SK-N-SH (cell line): Measurements from ENCODE around the gene TCP11L2. TPM values are rescaled to one million over a fixed set of nuclear protein-coding genes. Genes with fewer than 3 reads are reported as not detected.

ENCODE experiments used
- CTCF ChIA-PET: fragments of 300-600, 350-600 bp; formaldehyde crosslinking; extraction: SDS; loops from one replicate; lab custom pipeline; 2021; lab: Yijun Ruan, JAX
- POLR2A ChIA-PET: fragments of 350-600 bp; sonication (Branson Sonifier 250); formaldehyde crosslinking; extraction: SDS; loops from one replicate; lab custom pipeline; 2020; ENCODE audit warnings: antibody characterized with exemption, inconsistent platforms; lab: Yijun Ruan, JAX
- DNase-seq: peaks from one replicate; pipeline ENCODE4 v3.0.0; 2012
- H2AFZ ChIP-seq: fragments of 200-600 bp; sonication (generic); 2 replicates; pipeline ENCODE4 v1.8.1; 2016; ENCODE audit warnings: antibody characterized with exemption, mild to moderate bottlenecking, low read depth
- H3F3A ChIP-seq: fragments of 200-600 bp; sonication (generic); replicated peaks from 2 replicates; pipeline ENCODE3; 2016; ENCODE audit warnings: antibody characterized with exemption, mild to moderate bottlenecking; ENCODE audit not compliant: insufficient read depth
- H3K27ac ChIP-seq, 2 experiments: fragments of 200-500 bp in 1 of 2; fragments of 200-600 bp in 1 of 2; sonication (Bioruptor generic) in 1 of 2; sonication (generic), shearing (Covaris generic) in 1 of 2; 2 replicates each; pipeline versions ENCODE4 v1.5.1 to v1.6.1; 2014 to 2016; ENCODE audit warnings: low read depth in 2 of 2, inconsistent platforms in 1 of 2, low read length in 1 of 2, mild to moderate bottlenecking in 1 of 2, mixed read lengths in 1 of 2
- H3K27me3 ChIP-seq: fragments of 200-600 bp; sonication (generic), shearing (Covaris generic); 2 replicates; pipeline ENCODE4 v1.6.1; 2016; ENCODE audit warnings: mixed run types; ENCODE audit not compliant: insufficient read depth
- H3K36me3 ChIP-seq, 2 experiments: fragments of 200-500 bp in 1 of 2; fragments of 200-600 bp in 1 of 2; sonication (Bioruptor generic) in 1 of 2; sonication (generic) in 1 of 2; replicated peaks in 1 of 2; 2 replicates each; pipeline versions ENCODE3 to v1.5.1; 2014 to 2016; ENCODE audit warnings: low read length in 1 of 2, mild to moderate bottlenecking in 1 of 2; ENCODE audit not compliant: insufficient read depth in 2 of 2, control insufficient read depth in 1 of 2
- H3K4me1 ChIP-seq, 2 experiments: fragments of 200-500 bp in 1 of 2; fragments of 200-600 bp in 1 of 2; sonication (Bioruptor generic) in 1 of 2; sonication (generic), shearing (Covaris generic) in 1 of 2; 2 replicates each; pipeline versions ENCODE4 v1.5.1 to v1.6.1; 2014 to 2016; ENCODE audit warnings: low read depth in 1 of 2, low read length in 1 of 2, mixed run types in 1 of 2; ENCODE audit not compliant: insufficient read depth in 2 of 2, control insufficient read depth in 1 of 2
- H3K4me2 ChIP-seq: fragments of 200-600 bp; sonication (generic), shearing (Covaris generic); 2 replicates; pipeline ENCODE4 v1.6.1; 2017; ENCODE audit warnings: mixed run types
- H3K4me3 ChIP-seq, 2 experiments: fragments of 200-500 bp in 1 of 2; fragments of 200-600 bp in 1 of 2; sonication (Bioruptor generic) in 1 of 2; sonication (generic), shearing (Covaris generic) in 1 of 2; 2 replicates each; pipeline versions ENCODE4 v1.5.1 to v1.8.1; 2014 to 2016; ENCODE audit warnings: low read depth in 2 of 2, inconsistent platforms in 1 of 2, low read length in 1 of 2, mild to moderate bottlenecking in 1 of 2, mixed read lengths in 1 of 2, moderate library complexity in 1 of 2
- H3K79me2 ChIP-seq: fragments of 200-600 bp; sonication (generic); 2 replicates; pipeline ENCODE4 v1.8.1; 2017; ENCODE audit warnings: mild to moderate bottlenecking; ENCODE audit not compliant: insufficient read depth
- H3K9ac ChIP-seq: fragments of 200-600 bp; sonication (generic); 2 replicates; pipeline ENCODE4 v1.6.1; 2017; ENCODE audit warnings: mixed run types
- H3K9me2 ChIP-seq: fragments of 200-600 bp; sonication (generic); 2 replicates; pipeline ENCODE4 v1.6.1; 2017; ENCODE audit warnings: mixed run types
- H3K9me3 ChIP-seq: fragments of 200-600 bp; sonication (generic); 2 replicates; pipeline ENCODE4 v1.6.1; 2017; ENCODE audit warnings: mixed run types, mild to moderate bottlenecking, moderate library complexity
- H4K20me1 ChIP-seq: fragments of 200-600 bp; sonication (generic); 2 replicates; pipeline ENCODE4 v1.6.1; 2017; ENCODE audit warnings: mild to moderate bottlenecking, mixed run types; ENCODE audit not compliant: insufficient read depth
- ELF1 ChIP-seq: IDR thresholded peaks from 2 replicates; pipeline ENCODE4 v1.4.0; 2012
- EP300 ChIP-seq, 2 experiments: IDR thresholded peaks; 2 replicates each; pipeline versions ENCODE4 v1.4.0 to v1.6.1; 2012; ENCODE audit warnings: borderline replicate concordance in 1 of 2, low read depth in 1 of 2, low read length in 1 of 2
- NRF1 ChIP-seq: IDR thresholded peaks from 2 replicates; pipeline ENCODE4 v1.6.1; 2012; ENCODE audit warnings: low read depth, mild to moderate bottlenecking, low read length
- RAD21 ChIP-seq: IDR thresholded peaks from 2 replicates; pipeline ENCODE4 v1.6.1; 2012; ENCODE audit warnings: mild to moderate bottlenecking, low read length
- RCOR1 ChIP-seq: fragments of 150-350 bp; IDR thresholded peaks from 2 replicates; pipeline ENCODE4 v1.6.1; 2017; ENCODE audit warnings: antibody characterized with exemption, low read length
- RFX5 ChIP-seq: IDR thresholded peaks from 2 replicates; pipeline ENCODE4 v1.6.1; 2012; ENCODE audit warnings: mild to moderate bottlenecking, improper control_type of control experiment, low read length
- SIN3A ChIP-seq: IDR thresholded peaks from 2 replicates; pipeline ENCODE4 v1.6.1; 2012; ENCODE audit warnings: low read depth, mild to moderate bottlenecking, low read length, moderate library complexity, borderline replicate concordance
- TAF1 ChIP-seq: IDR thresholded peaks from 2 replicates; pipeline ENCODE4 v1.6.1; 2012; ENCODE audit warnings: low read depth, mild to moderate bottlenecking, low read length, moderate library complexity, borderline replicate concordance
- WGBS: methylation state at CpG from one replicate; pipeline ENCODE4 v1.1.6; 2017; ENCODE audit warnings: low lambda C conversion rate; 5-methylcytosine and 5-hydroxymethylcytosine counted together
- polyA plus RNA-seq, 3 experiments: library from polyadenylated mRNA; depleted of rRNA; stranded (reverse); fragments of >200 nt; gene quantifications; 2 replicates each; pipeline ENCODE4 v1.2.3, GENCODE V29; 2012
- TF ChIP-seq, protein P1 (sequence below): IDR thresholded peaks from 2 replicates; pipeline ENCODE4 v1.4.0; 2012; ENCODE audit warnings: low read depth
- TF ChIP-seq, protein P2 (sequence below): IDR thresholded peaks from 2 replicates; pipeline ENCODE4; 2012
- TF ChIP-seq, protein P3 (sequence below): fragments of 150-350 bp; IDR thresholded peaks from 2 replicates; pipeline ENCODE4 v1.6.1; 2017; ENCODE audit warnings: antibody characterized with exemption, low read length, low read depth, borderline replicate concordance
- TF ChIP-seq, protein P4 (sequence below): IDR thresholded peaks from 2 replicates; pipeline ENCODE4 v1.4.0; 2012; ENCODE audit warnings: low read depth, borderline replicate concordance
- TF ChIP-seq, protein P5 (sequence below): fragments of 150-350 bp; IDR thresholded peaks from 2 replicates; pipeline ENCODE4 v1.6.1; 2016; ENCODE audit warnings: mild to moderate bottlenecking, low read depth, low read length
- TF ChIP-seq, protein P6 (sequence below): IDR thresholded peaks from 2 replicates; pipeline ENCODE4 v1.4.0; 2012; ENCODE audit warnings: low read depth, borderline replicate concordance
- TF ChIP-seq, protein P7 (sequence below): fragments of 200-600 bp; sonication (generic); IDR thresholded peaks from 2 replicates; pipeline ENCODE4 v1.6.1; 2017; ENCODE audit warnings: antibody characterized with exemption, mild to moderate bottlenecking, moderate library complexity

TCP11L2 gene
- polyA plus RNA-seq, 1 of the 3 experiments (the other 2 are of a cell fraction): 4.0 TPM

DNA sequence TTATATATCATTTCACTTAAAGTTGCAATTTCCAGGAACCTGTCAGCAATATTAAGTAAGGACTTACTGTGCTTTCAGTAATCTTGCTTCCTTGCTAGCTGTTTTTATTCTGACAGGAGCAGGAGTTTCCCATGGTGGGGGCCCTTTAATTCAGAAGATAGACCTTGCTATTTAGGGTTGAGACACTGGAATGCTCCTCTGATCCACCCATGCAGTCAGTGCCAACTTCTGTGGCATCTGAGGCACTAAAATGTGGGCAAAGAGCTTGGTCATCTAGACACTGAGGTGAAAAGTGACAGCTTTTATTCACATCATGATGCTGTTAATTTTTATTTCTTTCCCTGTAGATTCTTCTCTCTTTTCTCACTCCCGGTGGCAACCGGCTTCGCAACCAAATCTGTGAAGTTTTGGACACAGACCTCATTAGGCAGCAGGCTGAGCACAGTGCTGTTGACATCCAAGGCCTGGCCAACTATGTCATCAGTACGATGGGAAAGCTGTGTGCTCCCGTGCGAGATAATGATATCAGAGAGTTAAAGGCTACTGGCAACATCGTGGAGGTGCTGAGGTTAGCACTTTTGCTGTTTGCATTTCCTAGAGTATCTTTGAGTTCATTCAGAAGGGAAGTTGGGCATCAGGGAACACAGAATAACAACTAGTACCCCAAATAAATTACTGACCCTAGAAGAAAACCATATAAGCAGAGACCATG lies 18.8 kb downstream of the TCP11L2 start:
- WGBS: 76% methylated on average over 7 of the region's 7 CpGs

More for the DNA sequence above, 18.8 kb downstream of the TCP11L2 start:
- H3K9me3 ChIP-seq: no peaks in the 10 kb centered on the region
- no peak overlapping the region for H3K4me2 ChIP-seq
- ChIA-PET CTCF (interaction anchor here (1.0 to 1.6 kb wide), 4 partner anchors 16 to 598 kb away, joined by 3 read pairs; no protein-coding TSS in a partner anchor), POLR2A (no interaction called here)
- peaks cover 12 to 28% of the 10 kb centered on the region in 2 experiments for H3K36me3 ChIP-seq
- TF ChIP-seq, protein P1, sequence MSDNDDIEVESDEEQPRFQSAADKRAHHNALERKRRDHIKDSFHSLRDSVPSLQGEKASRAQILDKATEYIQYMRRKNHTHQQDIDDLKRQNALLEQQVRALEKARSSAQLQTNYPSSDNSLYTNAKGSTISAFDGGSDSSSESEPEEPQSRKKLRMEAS: no peak
- TF ChIP-seq RCOR1 (no peak), SIN3A (no peak), TAF1 (no peak), NRF1 (no peak), RFX5 (no peak), EP300 (IDR thresholded peaks at IDR 0.05; ENCODE audit: borderline replicate concordance in 1 of 2, low read depth in 1 of 2, low read length in 1 of 2) (no peak), ELF1 (no peak), RAD21 (no peak)
- TF ChIP-seq, protein P2, sequence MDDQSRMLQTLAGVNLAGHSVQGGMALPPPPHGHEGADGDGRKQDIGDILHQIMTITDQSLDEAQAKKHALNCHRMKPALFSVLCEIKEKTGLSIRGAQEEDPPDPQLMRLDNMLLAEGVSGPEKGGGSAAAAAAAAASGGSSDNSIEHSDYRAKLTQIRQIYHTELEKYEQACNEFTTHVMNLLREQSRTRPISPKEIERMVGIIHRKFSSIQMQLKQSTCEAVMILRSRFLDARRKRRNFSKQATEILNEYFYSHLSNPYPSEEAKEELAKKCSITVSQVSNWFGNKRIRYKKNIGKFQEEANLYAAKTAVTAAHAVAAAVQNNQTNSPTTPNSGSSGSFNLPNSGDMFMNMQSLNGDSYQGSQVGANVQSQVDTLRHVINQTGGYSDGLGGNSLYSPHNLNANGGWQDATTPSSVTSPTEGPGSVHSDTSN: no peak
- TF ChIP-seq, protein P3, sequence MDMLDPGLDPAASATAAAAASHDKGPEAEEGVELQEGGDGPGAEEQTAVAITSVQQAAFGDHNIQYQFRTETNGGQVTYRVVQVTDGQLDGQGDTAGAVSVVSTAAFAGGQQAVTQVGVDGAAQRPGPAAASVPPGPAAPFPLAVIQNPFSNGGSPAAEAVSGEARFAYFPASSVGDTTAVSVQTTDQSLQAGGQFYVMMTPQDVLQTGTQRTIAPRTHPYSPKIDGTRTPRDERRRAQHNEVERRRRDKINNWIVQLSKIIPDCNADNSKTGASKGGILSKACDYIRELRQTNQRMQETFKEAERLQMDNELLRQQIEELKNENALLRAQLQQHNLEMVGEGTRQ: no peak
- TF ChIP-seq, protein P4, sequence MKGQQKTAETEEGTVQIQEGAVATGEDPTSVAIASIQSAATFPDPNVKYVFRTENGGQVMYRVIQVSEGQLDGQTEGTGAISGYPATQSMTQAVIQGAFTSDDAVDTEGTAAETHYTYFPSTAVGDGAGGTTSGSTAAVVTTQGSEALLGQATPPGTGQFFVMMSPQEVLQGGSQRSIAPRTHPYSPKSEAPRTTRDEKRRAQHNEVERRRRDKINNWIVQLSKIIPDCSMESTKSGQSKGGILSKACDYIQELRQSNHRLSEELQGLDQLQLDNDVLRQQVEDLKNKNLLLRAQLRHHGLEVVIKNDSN: no peak
- TF ChIP-seq, protein P5, sequence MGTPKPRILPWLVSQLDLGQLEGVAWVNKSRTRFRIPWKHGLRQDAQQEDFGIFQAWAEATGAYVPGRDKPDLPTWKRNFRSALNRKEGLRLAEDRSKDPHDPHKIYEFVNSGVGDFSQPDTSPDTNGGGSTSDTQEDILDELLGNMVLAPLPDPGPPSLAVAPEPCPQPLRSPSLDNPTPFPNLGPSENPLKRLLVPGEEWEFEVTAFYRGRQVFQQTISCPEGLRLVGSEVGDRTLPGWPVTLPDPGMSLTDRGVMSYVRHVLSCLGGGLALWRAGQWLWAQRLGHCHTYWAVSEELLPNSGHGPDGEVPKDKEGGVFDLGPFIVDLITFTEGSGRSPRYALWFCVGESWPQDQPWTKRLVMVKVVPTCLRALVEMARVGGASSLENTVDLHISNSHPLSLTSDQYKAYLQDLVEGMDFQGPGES: no peak
- TF ChIP-seq, protein P6, sequence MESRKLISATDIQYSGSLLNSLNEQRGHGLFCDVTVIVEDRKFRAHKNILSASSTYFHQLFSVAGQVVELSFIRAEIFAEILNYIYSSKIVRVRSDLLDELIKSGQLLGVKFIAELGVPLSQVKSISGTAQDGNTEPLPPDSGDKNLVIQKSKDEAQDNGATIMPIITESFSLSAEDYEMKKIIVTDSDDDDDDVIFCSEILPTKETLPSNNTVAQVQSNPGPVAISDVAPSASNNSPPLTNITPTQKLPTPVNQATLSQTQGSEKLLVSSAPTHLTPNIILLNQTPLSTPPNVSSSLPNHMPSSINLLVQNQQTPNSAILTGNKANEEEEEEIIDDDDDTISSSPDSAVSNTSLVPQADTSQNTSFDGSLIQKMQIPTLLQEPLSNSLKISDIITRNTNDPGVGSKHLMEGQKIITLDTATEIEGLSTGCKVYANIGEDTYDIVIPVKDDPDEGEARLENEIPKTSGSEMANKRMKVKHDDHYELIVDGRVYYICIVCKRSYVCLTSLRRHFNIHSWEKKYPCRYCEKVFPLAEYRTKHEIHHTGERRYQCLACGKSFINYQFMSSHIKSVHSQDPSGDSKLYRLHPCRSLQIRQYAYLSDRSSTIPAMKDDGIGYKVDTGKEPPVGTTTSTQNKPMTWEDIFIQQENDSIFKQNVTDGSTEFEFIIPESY: no peak
- TF ChIP-seq, protein P7, sequence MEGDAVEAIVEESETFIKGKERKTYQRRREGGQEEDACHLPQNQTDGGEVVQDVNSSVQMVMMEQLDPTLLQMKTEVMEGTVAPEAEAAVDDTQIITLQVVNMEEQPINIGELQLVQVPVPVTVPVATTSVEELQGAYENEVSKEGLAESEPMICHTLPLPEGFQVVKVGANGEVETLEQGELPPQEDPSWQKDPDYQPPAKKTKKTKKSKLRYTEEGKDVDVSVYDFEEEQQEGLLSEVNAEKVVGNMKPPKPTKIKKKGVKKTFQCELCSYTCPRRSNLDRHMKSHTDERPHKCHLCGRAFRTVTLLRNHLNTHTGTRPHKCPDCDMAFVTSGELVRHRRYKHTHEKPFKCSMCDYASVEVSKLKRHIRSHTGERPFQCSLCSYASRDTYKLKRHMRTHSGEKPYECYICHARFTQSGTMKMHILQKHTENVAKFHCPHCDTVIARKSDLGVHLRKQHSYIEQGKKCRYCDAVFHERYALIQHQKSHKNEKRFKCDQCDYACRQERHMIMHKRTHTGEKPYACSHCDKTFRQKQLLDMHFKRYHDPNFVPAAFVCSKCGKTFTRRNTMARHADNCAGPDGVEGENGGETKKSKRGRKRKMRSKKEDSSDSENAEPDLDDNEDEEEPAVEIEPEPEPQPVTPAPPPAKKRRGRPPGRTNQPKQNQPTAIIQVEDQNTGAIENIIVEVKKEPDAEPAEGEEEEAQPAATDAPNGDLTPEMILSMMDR: no peak
- H3K9ac ChIP-seq: no peak overlapping the region
- no peaks in the 10 kb centered on the region for H4K20me1 ChIP-seq
- no peaks in the 10 kb centered on the region for H3K4me1 ChIP-seq
- no peaks in the 10 kb centered on the region for H3F3A ChIP-seq
- DNase-seq: no peak
- no peaks in the 10 kb centered on the region for H3K9me2 ChIP-seq
- no peak overlapping the region for H3K27ac ChIP-seq
- no peaks in the 10 kb centered on the region for H3K27me3 ChIP-seq
- no peak overlapping the region for H3K4me3 ChIP-seq
- no peak overlapping the region for H2AFZ ChIP-seq
- H3K79me2 ChIP-seq: no peaks in the 10 kb centered on the region
